ENCODE measurements around the gene PRKAG2.

The PRKAG2 gene

DNA sequence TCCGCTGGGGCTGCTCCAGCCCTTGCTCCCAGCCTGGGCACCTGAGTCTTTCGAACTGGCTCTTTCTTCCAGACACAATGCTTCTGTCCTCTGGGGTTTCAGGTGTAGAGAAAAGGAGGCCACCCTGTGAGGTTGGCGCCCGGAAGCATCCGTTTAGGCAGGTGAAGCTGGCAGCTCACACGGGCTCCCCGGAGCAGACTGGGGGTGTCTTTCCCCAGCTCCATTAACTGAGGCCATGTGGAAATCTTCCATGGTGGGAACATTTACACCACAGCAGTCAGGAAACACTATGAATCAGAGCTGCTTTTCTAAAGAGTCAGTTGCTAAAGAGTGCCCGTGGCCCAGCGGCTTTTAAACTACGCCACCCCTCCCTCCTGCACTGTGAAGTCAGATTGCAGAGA, 29.2 kb downstream of the PRKAG2 start:
- Histone ChIP-seq H2AFZ (ENCODE audit: low read length) (no peak overlapping the region), H3K9ac (ENCODE audit: low read depth, low read length, poor library complexity, severe bottlenecking) (no peak overlapping the region), H3K79me2 (ENCODE audit: insufficient read depth, low read length) (no peaks in the 10 kb centered on the region), H4K20me1 (ENCODE audit: insufficient read depth, low read length, poor library complexity, severe bottlenecking) (no peaks in the 10 kb centered on the region), H3K4me3 (ENCODE audit: low read length, poor library complexity, severe bottlenecking) (no peak overlapping the region), H3K4me1 (ENCODE audit: insufficient read depth, low read length, poor library complexity, severe bottlenecking) (no peaks in the 10 kb centered on the region), H3F3A (ENCODE audit: low read depth) (no peaks in the 10 kb centered on the region), H3K4me2 (ENCODE audit: low read depth, low read length, poor library complexity, severe bottlenecking) (no peak overlapping the region), H3K9me2 (replicated peaks; ENCODE audit: low read depth, low read length) (no peaks in the 10 kb centered on the region), H3K9me3 (ENCODE audit: insufficient read depth, low read depth, low read length) (no peaks in the 10 kb centered on the region), H3K36me3 (ENCODE audit: insufficient read depth, low read length) (no peaks in the 10 kb centered on the region), H3K27me3 (ENCODE audit: insufficient read depth, low read length, poor library complexity, severe bottlenecking) (no peaks in the 10 kb centered on the region)
- TF ChIP-seq, protein P1, sequence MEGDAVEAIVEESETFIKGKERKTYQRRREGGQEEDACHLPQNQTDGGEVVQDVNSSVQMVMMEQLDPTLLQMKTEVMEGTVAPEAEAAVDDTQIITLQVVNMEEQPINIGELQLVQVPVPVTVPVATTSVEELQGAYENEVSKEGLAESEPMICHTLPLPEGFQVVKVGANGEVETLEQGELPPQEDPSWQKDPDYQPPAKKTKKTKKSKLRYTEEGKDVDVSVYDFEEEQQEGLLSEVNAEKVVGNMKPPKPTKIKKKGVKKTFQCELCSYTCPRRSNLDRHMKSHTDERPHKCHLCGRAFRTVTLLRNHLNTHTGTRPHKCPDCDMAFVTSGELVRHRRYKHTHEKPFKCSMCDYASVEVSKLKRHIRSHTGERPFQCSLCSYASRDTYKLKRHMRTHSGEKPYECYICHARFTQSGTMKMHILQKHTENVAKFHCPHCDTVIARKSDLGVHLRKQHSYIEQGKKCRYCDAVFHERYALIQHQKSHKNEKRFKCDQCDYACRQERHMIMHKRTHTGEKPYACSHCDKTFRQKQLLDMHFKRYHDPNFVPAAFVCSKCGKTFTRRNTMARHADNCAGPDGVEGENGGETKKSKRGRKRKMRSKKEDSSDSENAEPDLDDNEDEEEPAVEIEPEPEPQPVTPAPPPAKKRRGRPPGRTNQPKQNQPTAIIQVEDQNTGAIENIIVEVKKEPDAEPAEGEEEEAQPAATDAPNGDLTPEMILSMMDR (conservative IDR thresholded peaks at IDR 0.05; ENCODE audit: low read length): no peak
- no peak for TF ChIP-seq EZH2phosphoT487 (IDR thresholded peaks at IDR 0.05; ENCODE audit: borderline replicate concordance)

DNA sequence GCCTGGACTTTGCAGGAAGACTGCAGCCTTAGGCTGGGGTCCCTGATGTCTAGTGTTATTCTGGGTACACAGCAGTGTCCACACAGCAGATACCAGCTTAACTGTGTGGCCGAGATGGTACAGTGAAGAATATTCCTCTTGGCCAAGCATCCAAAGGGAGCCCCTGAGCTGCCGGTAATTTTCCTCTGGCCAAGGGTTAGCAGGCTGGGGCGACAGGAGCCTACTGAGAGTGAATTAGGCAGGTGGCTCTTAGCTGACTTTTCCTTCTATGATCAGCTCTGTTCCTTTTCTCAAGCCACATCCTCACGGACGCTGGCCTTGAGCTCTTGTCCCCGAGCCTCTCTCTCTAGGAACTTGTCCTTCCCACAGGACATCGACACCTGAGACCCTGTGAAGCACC, 29.8 kb downstream of the PRKAG2 start:
- Histone ChIP-seq H3K4me3 (ENCODE audit: low read length, poor library complexity, severe bottlenecking) (no peak overlapping the region), H3K9me3 (ENCODE audit: insufficient read depth, low read depth, low read length) (no peaks in the 10 kb centered on the region), H3K4me1 (ENCODE audit: insufficient read depth, low read length, poor library complexity, severe bottlenecking) (no peaks in the 10 kb centered on the region), H3K79me2 (ENCODE audit: insufficient read depth, low read length) (no peaks in the 10 kb centered on the region), H3K36me3 (ENCODE audit: insufficient read depth, low read length) (no peaks in the 10 kb centered on the region), H3F3A (ENCODE audit: low read depth) (no peaks in the 10 kb centered on the region), H3K4me2 (ENCODE audit: low read depth, low read length, poor library complexity, severe bottlenecking) (no peak overlapping the region), H2AFZ (ENCODE audit: low read length) (no peak overlapping the region), H3K9me2 (replicated peaks; ENCODE audit: low read depth, low read length) (no peaks in the 10 kb centered on the region), H3K9ac (ENCODE audit: low read depth, low read length, poor library complexity, severe bottlenecking) (no peak overlapping the region), H4K20me1 (ENCODE audit: insufficient read depth, low read length, poor library complexity, severe bottlenecking) (no peaks in the 10 kb centered on the region), H3K27me3 (ENCODE audit: insufficient read depth, low read length, poor library complexity, severe bottlenecking) (no peaks in the 10 kb centered on the region)
- TF ChIP-seq EZH2phosphoT487 (IDR thresholded peaks at IDR 0.05; ENCODE audit: borderline replicate concordance): no peak
- TF ChIP-seq, protein P1 (conservative IDR thresholded peaks at IDR 0.05; ENCODE audit: low read length): no peak

DNA sequence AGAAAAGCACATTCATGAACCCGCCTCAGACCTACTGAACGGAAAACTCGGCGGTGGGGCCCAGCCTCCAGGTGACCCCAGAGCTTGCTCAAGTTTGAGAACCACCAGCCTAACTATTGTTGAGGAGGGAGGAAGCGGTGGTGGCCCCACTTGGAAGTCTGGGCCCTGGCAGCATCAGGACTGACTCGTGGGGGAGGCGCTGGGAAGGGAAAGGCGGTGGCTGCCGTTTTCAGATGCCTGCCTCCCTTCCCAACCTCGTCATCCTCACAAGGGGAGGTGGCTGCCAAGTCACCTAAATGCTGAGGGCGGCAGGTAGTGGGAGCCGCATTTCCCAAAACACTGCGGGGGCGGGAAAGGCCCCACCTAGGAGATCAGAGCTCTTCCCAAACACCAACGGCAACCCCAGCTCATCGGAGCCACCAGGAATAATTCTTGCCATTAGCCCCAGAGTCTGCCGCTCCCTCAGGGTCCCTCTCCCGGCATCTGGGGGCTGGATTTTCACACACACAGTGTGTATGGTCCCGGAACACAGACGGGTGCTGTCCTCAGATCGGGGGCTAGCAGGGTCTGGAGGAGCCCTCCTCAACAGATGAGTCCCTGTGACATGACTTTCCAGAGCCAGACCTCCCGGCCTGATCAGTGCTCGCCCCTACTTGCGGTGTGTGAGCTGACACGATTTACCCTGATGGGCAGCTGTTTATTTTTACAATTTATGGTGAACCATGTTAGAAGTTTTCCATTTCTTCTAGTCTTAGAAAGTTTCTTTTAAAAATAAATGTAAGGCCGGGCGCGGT, 31.3 kb downstream of the PRKAG2 start:
- Histone ChIP-seq H3K4me2 (ENCODE audit: low read depth, low read length, poor library complexity, severe bottlenecking) (no peak overlapping the region), H2AFZ (ENCODE audit: low read length) (no peak overlapping the region), H3K9me3 (ENCODE audit: insufficient read depth, low read depth, low read length) (no peaks in the 10 kb centered on the region), H3F3A (ENCODE audit: low read depth) (no peaks in the 10 kb centered on the region), H3K9ac (ENCODE audit: low read depth, low read length, poor library complexity, severe bottlenecking) (no peak overlapping the region), H3K36me3 (ENCODE audit: insufficient read depth, low read length) (no peaks in the 10 kb centered on the region), H3K4me1 (ENCODE audit: insufficient read depth, low read length, poor library complexity, severe bottlenecking) (peaks cover 2% of the 10 kb centered on the region), H3K79me2 (ENCODE audit: insufficient read depth, low read length) (no peaks in the 10 kb centered on the region), H3K27me3 (ENCODE audit: insufficient read depth, low read length, poor library complexity, severe bottlenecking) (no peaks in the 10 kb centered on the region), H4K20me1 (ENCODE audit: insufficient read depth, low read length, poor library complexity, severe bottlenecking) (no peaks in the 10 kb centered on the region), H3K9me2 (replicated peaks; ENCODE audit: low read depth, low read length) (no peaks in the 10 kb centered on the region), H3K4me3 (ENCODE audit: low read length, poor library complexity, severe bottlenecking) (no peak overlapping the region)
- TF ChIP-seq, protein P1 (conservative IDR thresholded peaks at IDR 0.05; ENCODE audit: low read length): no peak
- TF ChIP-seq EZH2phosphoT487 (IDR thresholded peaks at IDR 0.05; ENCODE audit: borderline replicate concordance): no peak
